Bronchial epithelial cell (primary cell): ENCODE results near the gene NELFB. TPM values are rescaled to one million over a fixed set of nuclear protein-coding genes. Genes with fewer than 3 reads are reported as not detected.

Experiments used
- DNase-seq: peaks from one replicate; pipeline ENCODE4 v3.0.0-alpha.2; 2010; ENCODE audit warnings: low read depth
- FAIRE-seq: peaks from 2 replicates; lab custom pipeline; 2011; peaks lifted over from hg19 to GRCh38; lab: Jason Lieb, UNC
- H3K27me3 ChIP-seq: 2 replicates; pipeline ENCODE4 v1.5.1; 2011; ENCODE audit warnings: low read length; ENCODE audit not compliant: control insufficient read depth, insufficient read depth
- H3K36me3 ChIP-seq: 2 replicates; pipeline ENCODE4 v1.5.1; 2011; ENCODE audit warnings: low read length; ENCODE audit not compliant: control insufficient read depth, insufficient read depth
- H3K4me3 ChIP-seq: 2 replicates; pipeline ENCODE4 v1.5.1; 2011; ENCODE audit warnings: mild to moderate bottlenecking, low read depth, low read length, control low read depth
- total RNA-seq: library from RNA; depleted of rRNA; stranded (reverse); fragments of >200 nt; gene quantifications from 2 replicates; pipeline ENCODE4 v1.2.1, GENCODE V29; 2014
- TF ChIP-seq, protein P1 (sequence below): IDR thresholded peaks from 2 replicates; pipeline ENCODE4 v1.5.1; 2011; ENCODE audit warnings: mild to moderate bottlenecking, moderate library complexity, low read length, control low read depth, inconsistent platforms; ENCODE audit not compliant: insufficient read depth, severe bottlenecking

NELFB gene
- total RNA-seq, 1 donor from 2014 or later = 67.9 TPM

DNA sequence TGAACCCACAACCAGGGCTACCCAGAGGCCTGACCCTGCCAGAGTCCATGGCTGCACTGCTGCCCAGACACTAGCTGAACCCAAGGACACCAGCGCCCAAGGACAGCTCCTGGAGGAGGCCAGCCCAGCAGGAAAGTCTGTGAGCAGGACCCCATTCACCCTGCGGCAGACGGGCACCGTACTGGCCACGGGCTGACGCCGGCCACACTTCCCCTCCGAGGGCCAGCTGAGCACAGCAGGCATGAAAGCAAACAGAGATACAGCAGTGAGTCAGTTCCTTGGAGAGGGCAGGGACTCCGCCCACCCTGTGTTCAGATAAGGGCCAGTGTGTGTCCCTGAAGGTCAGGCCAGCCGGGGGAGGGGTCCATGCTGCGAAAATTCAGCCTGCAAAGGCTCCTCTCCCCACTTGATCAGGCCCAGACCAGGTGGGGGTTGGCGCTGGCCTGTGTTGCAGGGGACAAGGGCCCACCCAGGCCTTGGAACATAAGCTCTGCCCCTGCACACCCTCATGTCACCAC lies 36.3 kb upstream of the NELFB start:
- Histone ChIP-seq H3K36me3 (peaks cover 4% of the 10 kb centered on the region), H3K27me3 (no peaks in the 10 kb centered on the region), H3K4me3 (no peak overlapping the region)
- DNase-seq (peak; percentile 42), FAIRE-seq (no peak)
- TF ChIP-seq, protein P1, sequence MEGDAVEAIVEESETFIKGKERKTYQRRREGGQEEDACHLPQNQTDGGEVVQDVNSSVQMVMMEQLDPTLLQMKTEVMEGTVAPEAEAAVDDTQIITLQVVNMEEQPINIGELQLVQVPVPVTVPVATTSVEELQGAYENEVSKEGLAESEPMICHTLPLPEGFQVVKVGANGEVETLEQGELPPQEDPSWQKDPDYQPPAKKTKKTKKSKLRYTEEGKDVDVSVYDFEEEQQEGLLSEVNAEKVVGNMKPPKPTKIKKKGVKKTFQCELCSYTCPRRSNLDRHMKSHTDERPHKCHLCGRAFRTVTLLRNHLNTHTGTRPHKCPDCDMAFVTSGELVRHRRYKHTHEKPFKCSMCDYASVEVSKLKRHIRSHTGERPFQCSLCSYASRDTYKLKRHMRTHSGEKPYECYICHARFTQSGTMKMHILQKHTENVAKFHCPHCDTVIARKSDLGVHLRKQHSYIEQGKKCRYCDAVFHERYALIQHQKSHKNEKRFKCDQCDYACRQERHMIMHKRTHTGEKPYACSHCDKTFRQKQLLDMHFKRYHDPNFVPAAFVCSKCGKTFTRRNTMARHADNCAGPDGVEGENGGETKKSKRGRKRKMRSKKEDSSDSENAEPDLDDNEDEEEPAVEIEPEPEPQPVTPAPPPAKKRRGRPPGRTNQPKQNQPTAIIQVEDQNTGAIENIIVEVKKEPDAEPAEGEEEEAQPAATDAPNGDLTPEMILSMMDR = no peak

DNA sequence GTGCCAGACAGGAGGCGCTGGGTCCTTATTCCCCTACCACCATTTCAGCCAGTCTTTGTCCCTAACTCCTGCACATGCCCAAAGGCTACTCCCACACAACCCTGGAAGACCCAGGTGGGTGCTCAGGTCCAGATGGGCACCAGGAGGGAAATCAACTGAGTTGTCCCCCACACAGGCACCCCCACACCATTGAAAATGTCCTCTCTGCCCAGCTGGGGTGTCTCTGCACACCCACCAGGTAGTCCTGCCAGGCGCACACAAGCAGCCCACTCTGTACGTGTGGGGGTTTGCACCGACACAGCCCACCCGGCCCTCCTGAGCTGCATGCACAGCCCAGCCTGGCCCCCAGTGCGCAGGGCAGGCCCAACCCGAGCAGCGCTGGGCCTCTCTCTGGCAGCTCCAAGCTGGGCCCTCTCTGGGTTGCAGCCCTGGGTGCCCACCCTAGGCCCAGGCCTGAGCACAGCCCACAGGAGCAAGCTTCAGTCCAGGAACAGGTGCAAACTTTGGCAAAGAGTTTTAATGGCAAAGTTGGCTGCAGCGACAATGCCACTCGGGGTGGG lies 35.3 kb upstream of the NELFB start:
- peaks cover 4% of the 10 kb centered on the region for H3K36me3 ChIP-seq
- TF ChIP-seq, protein P1 = no peak
- H3K27me3 ChIP-seq = no peaks in the 10 kb centered on the region
- FAIRE-seq (no peak), DNase-seq (no peak)
- no peak overlapping the region for H3K4me3 ChIP-seq

DNA sequence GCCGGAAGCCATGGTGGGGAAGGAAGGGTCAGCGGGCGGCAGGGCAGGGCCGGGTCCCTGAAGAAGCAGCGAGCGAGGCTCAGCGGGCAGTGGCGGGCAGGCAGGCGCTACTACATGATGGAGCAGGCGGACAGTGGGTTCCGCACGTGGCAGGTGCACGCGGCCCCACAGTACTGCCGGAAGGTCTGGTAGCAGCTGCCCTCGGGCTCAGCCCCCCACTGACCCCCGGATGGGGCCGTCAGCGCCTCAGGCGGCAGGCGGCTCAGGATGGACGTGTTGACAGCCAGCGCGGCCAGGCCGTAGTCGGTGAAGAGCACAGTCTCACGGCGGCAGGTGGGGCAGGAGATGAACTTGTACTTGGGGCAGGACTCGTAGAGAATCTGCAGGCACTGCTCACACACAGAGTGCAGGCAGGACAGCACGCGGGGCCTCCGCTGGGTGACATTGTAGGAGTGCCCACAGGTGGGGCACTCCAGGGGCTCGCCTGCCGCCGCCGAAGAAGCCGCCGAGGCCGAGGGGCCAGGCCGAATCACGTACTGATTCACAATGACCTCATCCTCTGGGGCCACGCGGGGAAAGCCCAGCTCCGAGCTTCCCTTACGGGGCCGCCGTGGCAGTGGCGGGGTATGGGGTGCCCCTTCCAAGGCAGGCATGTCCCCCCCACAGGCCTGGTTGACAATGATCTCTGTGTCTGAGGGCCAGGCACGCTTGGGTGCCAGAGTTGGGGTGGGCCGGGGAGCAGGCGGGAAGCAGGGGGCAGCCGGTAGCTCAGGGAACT lies 34.6 kb upstream of the NELFB start:
- DNase-seq (no peak), FAIRE-seq (no peak)
- Histone ChIP-seq H3K36me3 (peaks cover 4% of the 10 kb centered on the region), H3K27me3 (no peaks in the 10 kb centered on the region), H3K4me3 (no peak overlapping the region)
- TF ChIP-seq, protein P1 = no peak

DNA sequence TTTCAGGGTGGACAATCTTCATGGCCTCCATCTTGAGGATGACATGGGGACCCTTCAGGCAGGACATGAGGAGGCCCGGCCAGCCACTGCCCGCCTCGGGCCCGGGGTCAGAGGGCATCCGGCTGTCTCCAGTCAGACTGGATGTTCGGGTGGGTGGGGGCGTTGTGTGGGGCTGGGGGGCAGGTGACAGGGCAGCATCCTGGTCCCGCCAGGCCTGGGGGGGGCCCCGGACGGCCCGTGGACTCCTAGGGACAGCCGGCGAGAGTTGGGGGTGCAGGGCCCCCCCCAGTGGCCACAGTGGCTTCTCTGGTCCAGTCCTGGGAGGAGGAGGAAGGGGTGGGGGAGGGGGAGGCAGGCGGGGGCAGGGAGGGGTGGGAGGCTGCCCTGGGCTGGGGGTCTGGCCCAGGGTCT lies 34.0 kb upstream of the NELFB start:
- FAIRE-seq (no peak), DNase-seq (no peak)
- no peaks in the 10 kb centered on the region for H3K27me3 ChIP-seq
- H3K4me3 ChIP-seq = no peak overlapping the region
- H3K36me3 ChIP-seq = peaks cover 4% of the 10 kb centered on the region
- TF ChIP-seq, protein P1 = no peak

DNA sequence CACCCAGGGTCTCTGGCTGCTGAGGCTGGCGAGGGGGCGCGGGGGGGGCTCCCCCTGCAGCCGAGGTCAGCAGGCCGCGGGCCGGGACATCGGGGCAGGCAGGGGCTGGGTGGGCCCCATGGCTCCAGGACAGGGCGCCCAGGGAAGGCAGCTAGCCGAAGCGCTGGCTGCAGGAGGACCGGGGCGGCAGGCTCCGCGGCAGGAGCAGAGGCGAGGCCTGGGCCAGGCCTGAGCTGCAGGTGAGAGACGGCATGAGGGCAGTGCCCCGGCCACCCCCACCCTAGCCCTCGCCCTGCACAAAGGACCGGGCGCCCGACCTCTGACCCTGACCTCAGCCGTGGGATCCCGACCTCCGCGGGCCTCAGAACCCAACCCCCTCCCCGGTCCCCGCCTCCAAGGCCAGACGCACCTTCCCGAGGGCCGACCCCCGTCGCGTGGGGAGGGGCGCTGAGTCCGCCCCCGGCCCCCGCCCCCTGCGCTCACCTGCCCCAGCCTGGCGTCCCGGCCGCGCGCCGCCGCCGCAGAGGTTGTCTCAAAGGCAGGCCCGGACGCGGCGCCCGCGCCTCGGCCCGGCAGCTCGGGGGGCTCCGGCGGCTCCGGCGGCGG lies 33.5 kb upstream of the NELFB start:
- TF ChIP-seq, protein P1 = no peak
- H3K36me3 ChIP-seq = no peaks in the 10 kb centered on the region
- H3K4me3 ChIP-seq = peak overlapping the region; percentile 22
- DNase-seq (no peak), FAIRE-seq (no peak)
- no peaks in the 10 kb centered on the region for H3K27me3 ChIP-seq
